Cerebellar nuclear complex (tissue), 1 donor: ENCODE results near the gene CHN1.

Source experiments
- DNase-seq, 2 experiments: peaks; one replicate each; lab custom pipeline; 2025; lab: John Stamatoyannopoulos, UW

The CHN1 gene, protein sequence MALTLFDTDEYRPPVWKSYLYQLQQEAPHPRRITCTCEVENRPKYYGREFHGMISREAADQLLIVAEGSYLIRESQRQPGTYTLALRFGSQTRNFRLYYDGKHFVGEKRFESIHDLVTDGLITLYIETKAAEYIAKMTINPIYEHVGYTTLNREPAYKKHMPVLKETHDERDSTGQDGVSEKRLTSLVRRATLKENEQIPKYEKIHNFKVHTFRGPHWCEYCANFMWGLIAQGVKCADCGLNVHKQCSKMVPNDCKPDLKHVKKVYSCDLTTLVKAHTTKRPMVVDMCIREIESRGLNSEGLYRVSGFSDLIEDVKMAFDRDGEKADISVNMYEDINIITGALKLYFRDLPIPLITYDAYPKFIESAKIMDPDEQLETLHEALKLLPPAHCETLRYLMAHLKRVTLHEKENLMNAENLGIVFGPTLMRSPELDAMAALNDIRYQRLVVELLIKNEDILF

DNA sequence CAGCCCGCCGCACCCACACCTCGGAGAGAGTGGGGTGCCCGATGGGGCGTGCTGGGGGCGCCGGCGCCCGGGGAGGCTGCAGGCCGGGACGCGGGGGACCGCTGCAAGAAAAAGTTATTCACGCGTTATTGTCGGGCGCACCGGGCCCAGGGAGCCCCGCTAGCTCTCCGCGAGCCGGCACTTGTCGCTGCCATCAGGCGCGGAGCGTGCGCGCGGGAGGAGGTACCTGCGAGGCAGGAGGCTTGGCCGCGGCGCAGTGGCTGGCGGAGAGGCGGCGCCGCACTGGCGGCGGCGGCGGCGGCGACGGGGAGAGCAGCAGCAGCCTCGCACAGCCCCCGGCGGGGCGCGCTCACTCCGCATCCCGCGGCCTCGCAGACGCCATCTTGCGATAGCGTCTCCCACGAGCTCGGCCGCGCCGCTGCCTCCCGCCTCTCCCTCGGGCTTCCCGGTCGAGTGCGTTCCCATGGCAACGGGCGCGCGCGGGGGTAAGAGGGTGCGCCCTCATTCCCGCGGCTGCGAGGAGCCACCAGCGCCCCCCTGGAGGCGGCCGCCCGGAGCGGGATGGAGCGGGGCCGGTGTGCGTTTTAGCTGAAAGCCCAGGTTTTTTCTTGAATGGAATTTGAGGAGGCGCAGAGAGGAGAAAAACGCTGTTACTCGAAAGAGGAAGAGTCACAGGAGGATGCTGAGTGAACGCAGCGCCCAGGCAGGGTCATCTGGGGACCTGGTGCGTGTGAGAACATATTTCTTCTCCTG is at the start of gene CHN1:
Gene CHN1 (minus strand): TSS at position 402 of the 753 bp plus-strand sequence. CDS start 469 bp downstream, outside the sequence.
- no peak for DNase-seq

DNA sequence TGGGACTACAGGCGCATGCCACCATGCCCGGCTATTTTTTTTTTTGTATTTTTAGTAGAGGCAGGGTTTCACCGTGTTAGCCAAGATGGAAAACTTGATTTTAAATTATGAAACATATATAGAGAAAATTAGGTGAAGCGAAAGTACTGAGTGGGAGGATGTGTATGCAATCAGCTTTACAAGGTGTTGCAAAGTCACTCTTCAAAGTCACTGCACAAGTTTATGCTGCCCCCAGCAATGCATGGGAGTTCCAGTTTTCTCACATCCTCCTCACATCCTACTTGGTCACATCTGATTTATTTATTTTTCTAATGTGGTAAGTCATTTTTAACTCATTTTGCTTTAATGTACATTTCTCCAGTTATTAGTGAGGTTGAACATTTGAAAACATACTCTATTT is 49.2 kb upstream of the CHN1 start:
- no peak for DNase-seq

DNA sequence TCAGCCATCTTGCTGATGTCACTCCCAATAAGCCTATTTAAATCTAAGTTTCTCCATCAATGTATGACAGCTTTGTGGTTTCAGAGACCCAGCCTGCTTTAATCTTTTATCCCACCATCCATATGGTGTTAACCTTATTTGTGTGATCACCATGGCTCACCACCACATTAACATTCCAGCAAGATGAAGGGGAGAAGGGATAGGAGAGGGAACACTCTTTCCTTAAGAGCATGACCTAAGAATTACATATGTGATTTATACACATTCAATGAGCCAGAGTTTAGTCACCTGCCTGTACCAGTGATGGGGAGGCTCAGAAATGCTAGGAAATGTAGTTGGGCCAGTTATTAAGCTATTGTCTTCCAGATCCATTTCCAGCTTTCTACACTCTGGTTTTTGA is 44.5 kb upstream of the CHN1 start:
- no peak for DNase-seq

DNA sequence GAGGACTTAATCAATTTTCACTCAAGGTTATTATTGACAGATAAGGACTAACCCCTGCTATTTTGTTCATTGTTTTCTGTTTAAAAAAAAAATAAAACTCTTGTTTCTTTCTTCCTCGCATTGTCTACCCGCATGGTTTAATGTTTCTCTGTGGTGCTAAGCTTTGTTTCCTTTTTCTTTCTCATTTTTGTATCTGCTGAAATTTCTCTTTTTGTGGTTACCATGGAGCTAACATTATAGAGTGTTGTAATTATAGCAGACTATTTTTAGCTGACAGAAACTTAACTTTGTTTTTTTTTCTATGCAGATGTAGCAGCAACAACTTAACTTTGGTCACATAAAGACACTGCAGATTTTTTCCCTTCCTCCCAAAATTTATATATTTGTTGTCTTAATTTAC is 43.1 kb upstream of the CHN1 start:
- no peak for DNase-seq

DNA sequence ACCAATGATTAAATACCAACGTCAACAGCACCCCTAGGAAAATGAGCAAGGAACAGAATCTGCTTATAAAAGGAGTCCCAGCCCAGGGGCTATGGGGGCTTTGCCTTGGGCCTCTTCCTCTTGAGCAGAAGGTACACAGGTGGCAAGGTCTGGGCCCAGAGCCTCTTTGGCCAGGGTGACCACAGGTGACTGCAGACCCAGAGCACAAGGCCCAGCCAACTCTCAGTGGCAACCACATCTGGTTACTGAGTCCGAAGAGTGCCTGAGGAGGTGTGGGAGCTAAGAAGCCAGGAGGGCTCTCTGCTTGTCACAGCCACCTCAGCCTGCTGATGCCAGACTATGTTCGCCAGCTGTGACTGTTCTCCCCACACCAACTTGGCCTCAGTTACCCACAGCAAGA is 34.3 kb upstream of the CHN1 start:
- no peak for DNase-seq

DNA sequence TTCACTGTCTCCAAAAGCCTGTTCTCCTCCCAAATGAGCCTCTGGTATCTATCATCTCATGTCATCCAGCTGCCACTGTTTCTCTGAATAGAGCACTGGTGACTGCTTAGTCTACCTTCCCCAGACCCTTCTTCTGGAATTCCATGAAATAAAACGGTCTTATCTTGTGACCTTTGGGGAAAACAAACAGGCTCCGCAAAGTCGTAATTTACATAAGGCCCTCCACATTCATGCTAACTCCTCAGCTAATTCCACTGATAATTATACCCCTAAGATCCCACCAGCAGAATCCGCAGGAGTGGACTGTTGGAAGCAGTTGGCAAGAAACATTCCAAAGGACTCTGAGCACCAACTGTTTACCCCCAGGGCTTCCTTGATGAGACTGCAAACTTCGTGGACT is 33.9 kb upstream of the CHN1 start:
- no peak for DNase-seq

DNA sequence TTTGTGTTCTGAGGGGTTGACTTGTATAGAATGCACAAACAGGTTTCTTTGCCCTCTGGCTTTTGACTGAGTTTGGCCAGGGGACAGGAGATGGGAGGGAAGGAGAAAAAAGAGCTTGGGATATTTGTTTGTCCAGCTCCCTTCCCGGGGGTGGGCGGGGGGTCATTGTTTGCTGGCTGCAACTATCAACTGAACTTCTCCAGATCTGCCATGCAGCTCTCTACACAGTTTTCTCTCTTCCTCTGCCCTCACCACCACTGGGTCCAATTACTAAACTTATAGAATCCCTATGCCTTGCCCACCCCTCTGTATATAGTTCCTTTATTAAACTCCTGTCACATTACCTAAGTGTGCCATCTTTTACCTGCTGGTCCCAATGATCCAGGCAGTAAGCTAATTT is 32.8 kb upstream of the CHN1 start:
- no peak for DNase-seq

GRCh38 chr2:175036582-175037018 is 31.4 kb upstream of the CHN1 start:
- no peak for DNase-seq

GRCh38 chr2:175035806-175036205 is 30.6 kb upstream of the CHN1 start:
- no peak for DNase-seq

- DNase-seq = no peak
Measured at GRCh38 chr2:175034716-175035115, 29.5 kb upstream of the CHN1 start.

- DNase-seq = no peak
Measured at GRCh38 chr2:175030380-175031271, 25.4 kb upstream of the CHN1 start.

- no peak for DNase-seq
Measured at GRCh38 chr2:175027755-175028154, 22.6 kb upstream of the CHN1 start.

GRCh38 chr2:175026385-175026784 is 21.2 kb upstream of the CHN1 start:
- DNase-seq = no peak

DNA sequence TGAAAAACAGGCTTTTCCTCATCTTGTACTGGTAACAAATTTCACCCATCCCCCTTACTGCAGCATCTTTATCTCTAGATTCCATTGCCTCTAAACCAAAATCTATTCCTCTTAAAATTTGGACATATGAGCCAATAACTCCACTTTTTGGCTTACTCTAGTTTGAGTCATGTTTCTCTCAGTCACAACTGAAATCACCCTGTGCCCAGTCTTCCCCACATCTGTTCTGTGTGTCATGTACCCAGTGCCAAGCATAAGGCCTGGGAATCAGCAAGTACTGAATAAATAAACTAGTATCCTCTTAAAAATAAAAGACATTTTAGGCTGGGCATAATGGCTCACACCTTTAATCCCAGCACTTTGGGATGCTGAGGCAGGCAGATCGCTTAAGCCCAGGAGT is 20.8 kb upstream of the CHN1 start:
- DNase-seq = no peak

DNA sequence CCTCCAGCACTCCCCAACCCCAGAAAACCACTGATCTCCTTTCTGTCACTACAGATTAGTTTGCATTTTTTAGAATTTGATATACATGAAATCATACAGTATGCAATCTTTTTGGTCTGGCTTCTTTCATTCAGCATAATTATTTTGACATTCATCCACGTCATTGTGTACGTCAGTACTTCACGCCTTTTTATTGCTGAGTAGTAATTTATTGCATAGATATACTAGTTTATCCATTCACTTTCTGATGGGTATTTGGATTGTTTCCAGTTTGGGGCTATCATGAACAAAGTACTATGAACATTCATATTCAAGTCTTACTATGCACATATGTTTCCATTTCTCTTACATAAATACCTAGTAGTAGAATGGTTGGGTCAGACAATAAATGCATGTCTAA is 20.1 kb upstream of the CHN1 start:
- DNase-seq = no peak

DNA sequence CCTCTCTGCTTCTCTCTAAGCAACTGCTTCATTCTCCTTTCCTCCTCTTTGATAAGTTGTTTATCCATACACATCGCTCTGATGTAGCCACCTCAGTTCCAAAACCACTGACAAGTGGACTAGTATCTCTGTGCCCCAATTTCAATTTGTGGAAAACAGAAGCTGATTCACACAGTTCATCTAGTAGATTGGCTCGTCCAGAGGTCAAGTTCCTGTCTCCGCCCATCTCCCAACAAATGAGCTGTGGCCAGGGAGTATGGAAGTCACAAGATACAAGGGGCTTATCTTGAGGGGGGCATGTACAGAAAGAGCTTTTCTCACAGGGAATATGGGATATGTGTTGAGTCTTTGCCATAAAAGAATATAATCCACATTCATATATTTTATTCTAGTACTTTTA is 17.7 kb upstream of the CHN1 start:
- DNase-seq = no peak

GRCh38 chr2:175019566-175020327 is 14.6 kb upstream of the CHN1 start:
- no peak for DNase-seq

DNA sequence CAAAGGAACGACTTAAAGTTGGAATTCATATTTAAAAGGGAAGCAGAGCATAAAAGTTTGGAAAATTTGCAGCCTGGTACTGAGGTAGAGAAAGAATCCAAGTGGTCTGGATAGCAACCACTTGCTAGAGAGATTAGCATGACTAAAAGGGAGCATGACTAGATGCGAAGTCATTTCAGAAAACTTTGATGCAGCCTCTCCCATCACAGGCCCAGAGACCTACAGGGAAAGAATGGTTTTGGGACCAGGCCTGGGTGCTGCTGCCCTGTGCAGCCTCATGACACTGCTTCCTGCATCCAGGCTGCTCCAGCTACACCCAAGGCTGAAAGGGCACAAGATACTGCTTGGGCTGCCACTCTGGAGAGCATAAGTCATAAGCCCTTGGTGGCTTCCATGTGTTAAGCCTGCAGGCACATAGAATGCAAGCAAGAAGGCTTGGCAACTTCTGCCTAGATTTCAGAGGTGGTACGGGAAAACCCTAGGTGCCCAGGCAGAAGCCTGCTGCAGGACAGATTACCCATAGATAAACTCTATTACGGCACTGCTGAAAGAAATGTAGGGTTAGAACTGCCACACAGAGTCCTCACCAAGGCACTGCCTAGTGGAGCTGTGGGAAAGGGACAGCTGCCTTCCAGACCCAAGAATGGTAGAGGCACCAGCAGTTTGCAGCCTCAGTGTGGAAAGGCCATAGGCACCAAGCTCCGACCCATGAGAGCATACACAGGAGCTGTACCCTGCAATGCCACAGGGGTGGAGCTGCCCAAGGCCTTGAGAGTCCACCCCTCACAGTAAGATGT is 12.6 kb upstream of the CHN1 start:
- no peak for DNase-seq

GRCh38 chr2:175015340-175015739 is 10.2 kb upstream of the CHN1 start:
- DNase-seq = no peak

DNA sequence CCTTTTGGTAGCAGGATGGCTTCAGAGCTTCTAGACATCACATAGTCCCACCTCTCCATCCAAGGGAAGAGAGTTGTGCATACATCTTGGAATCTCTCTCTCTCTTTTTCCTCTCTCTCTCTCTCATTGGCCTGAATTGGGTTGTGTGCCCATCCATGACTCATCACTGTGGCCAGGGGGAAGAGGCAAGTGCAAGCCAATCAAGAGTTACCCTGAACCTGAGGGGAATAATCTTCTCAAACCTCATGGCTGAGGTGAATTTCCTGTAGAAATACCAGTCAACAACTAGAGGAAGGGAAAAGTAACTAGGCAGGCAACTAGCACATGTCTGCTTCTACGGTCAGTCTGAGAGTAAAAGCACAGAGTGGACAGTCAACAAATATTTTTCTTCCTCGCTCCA is 7.3 kb upstream of the CHN1 start:
- DNase-seq = no peak

- DNase-seq = no peak
Measured at GRCh38 chr2:175011505-175011904, 6.3 kb upstream of the CHN1 start.
